Heart left ventricle (tissue), 13 donors: Measurements from ENCODE around the gene TAGLN2.

Experiments
- CTCF ChIP-seq, 12 donors: fragments of 200-600 bp; sonication (generic) in 4 of 12; IDR thresholded peaks; one replicate each; pipeline versions ENCODE4 v1.5.0 to v1.8.0; 2018 to 2022; ENCODE audit warnings: antibody characterized with exemption in 12 of 12, mild to moderate bottlenecking in 5 of 12
- POLR2A ChIP-seq, 2 donors: fragments of 450-650 bp; IDR thresholded peaks; one replicate each; pipeline ENCODE4 v1.6.1; 2017; ENCODE audit warnings: antibody characterized with exemption in 2 of 2, mild to moderate bottlenecking in 2 of 2, moderate library complexity in 2 of 2
- donor health status: ischemic (EF 13 %, LVEDD 7.1; RV severe dilation, severe dysfunction).
- donor health status: DM: no; HTN: yes; CAD: no.
- donor health status: DM: no; HTN: no; CAD: no.
- donor health status: ischemic (EF 25% LVEDD 6.9; RV normal size, moderate dysfunction).
- donor health status: ischemic (EF 25% LVEDD 5.7; RV mildly dilated, moderate dysfunction).
- donor health status: ischemic (EF 35%, LVEDD 5.7; RV mildly dilated, moderate dysfunction).
- donor health status: nonischemic (EF 11% LVEDD 7.7; RV severe dilation, severe dysfunction).
- donor health status: DM: yes; HTN: yes; CAD: no.
- donor health status: PGD.
- donor health status: ischemic (EF 29% LVEDD 5.4; RV normal size, mild dysfunction).
- donor health status: nonischemic (EF 23%, LVEDD 6.1; RV moderate dilation, normal function).

GRCh38 chr1:159900086-159900680 lies 25.1 kb downstream of the TAGLN2 start, which contains the start of gene CFAP45:
- no peak for TF ChIP-seq CTCF (IDR thresholded peaks at IDR 0.05)
- TF ChIP-seq POLR2A (IDR thresholded peaks at IDR 0.05), result no peak
